Activated T-cell treated with anti-CD3 and anti-CD28 coated beads for 1 hour (primary cell): ENCODE results near the gene IGF1R.

ENCODE experiments used
- DNase-seq: peaks from one replicate; pipeline ENCODE4 v3.0.0-alpha.2; 2020; ENCODE audit warnings: low read depth

Gene IGF1R

DNA sequence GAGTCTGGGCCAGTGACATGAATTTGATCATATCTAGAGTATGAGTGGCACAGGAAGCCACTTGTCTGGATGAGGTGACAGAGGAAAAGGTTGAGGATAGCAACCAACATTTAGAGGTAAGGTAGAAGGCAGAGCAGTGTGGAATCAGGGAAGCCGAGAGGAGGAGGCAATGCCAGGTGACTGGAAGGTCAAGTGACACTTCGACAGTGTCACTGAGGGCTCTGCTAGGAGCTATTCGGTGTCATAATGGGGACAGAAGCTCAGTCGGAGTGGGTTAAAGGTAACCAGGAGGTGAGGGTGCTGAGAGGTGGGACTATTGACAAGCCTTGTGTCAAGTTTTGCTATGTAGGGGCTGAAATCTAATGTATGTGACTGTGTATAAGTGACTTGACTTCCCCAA is 56.7 kb downstream of the IGF1R start:
- DNase-seq, result no peak

DNA sequence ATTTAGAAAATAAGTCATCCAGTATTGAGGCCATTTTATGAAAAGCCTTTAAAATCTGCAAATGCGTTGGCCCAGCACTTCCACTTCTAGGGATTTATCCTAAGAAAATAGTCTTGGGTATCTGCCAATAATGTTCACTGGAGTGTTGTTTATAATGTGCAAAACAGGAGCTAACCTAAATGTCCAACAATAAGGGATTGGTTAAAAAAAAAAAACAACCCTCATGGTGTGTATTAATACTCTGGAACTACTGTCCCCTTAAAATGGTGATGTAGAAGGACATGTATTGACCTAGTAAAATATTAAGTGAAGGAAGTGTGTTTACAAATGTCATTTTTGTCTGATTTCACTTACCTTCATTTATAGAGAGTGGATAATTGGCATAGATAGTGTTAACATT is 58.0 kb downstream of the IGF1R start:
- DNase-seq, result no peak

GRCh38 chr15:98706986-98707385 is 58.6 kb downstream of the IGF1R start:
- no peak for DNase-seq

- DNase-seq, result no peak
Measured at GRCh38 chr15:98708037-98708590, 59.8 kb downstream of the IGF1R start.

DNA sequence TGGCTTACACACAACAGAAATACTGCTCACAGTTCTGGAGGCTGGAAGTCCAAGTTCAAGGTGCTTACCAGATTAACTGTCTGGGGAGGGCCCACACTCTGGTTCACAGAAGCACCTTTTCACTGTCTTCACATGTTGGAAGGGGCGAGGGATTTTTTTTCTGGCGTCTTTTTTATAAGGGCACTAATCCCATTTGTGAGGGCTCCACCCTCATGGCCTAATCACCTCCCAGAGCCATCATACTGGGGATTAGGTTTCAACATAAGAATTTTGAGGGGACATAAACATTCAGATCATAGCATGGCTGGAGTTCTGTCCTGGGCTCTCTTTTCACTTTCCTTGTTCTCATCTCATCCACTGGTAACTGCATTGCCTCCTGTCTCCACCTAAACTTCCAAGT is 63.5 kb downstream of the IGF1R start:
- DNase-seq, result no peak

GRCh38 chr15:98712845-98713584 is 64.7 kb downstream of the IGF1R start:
- no peak for DNase-seq

GRCh38 chr15:98713585-98714001 is 65.3 kb downstream of the IGF1R start:
- no peak for DNase-seq

- DNase-seq, result no peak
Measured at GRCh38 chr15:98714922-98715321, 66.6 kb downstream of the IGF1R start.

DNA sequence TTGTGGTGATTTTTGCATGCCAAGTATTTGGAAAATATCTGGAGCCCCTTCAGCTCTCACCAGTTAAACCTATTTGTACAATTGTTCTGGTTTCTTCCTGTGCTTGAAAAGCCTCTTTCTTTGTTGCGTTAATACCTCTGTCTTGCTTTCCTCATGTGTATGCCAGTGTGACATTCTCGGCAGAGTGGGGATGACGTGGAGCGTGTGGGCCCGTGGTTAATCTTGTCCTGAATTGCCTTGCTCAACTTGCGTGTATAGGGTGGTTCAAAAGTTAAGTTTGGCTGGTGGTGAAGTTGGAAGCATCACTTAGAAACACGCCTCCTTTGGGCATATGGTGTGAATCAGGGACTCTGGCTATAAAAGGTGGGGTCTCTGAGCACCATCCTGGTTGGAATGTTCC is 67.1 kb downstream of the IGF1R start:
- no peak for DNase-seq

DNA sequence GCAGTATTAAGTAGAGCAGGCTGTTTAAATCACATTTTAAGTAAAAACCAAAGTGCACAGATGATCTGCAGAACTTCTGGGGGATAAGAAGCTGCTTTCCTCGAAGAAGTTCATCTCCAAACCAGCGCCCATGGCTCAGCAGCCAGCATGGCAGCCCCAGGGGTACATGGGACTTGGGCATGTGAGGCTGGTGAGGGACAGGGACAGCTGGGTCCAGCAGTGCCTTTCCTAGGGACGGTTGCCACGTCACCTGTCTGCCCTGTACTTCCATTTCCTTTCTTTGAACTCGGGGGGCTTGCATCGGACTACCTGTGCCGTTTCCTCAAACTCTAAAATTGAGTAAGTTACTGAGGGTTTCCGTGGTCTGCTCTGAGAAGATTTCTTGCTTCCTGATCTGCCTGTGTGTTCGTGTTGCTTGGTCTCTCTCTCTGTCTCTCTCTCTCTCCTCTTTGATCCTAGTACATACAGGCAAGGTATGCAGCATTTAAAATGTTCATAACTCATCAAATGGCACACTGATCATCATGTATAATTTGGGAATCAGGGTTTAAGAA is 67.6 kb downstream of the IGF1R start:
- no peak for DNase-seq

- no peak for DNase-seq
Measured at GRCh38 chr15:98717371-98717770, 69.0 kb downstream of the IGF1R start.

- no peak for DNase-seq
Measured at GRCh38 chr15:98717942-98718341, 69.6 kb downstream of the IGF1R start.

DNA sequence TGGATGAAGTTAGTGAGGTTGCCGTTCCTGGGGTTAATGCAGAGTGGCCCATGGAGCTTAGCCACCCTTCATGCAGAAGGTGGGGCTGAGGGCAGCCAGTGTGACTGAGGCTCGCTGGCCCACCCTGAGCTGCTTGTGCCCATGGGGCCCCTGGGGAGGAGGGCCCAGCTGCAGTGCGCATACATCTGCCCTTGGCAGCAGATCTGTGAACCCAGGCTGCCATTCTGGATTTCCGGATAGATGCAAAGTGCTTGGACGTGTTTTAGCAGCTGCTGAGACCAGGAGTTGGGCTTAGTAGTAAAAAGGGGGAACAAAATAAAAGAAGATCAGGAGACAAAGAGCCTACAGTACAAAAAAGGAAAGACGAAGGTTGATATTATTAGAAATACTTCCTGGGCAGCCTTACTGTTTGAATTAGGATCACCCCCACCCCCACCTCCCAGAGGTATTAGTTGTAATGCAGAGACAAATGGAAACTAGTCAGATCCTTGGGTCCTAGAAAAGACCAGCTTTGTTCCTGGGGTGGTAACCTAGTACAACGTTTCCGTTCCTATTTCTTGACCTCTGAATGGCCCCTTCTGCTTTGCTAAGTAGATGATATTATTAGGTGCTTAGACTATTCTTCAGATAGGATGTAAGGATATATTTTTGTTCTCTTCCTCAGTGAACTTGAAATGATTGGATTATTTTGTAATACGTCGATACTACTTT is 70.2 kb downstream of the IGF1R start:
- DNase-seq, result no peak

- DNase-seq, result no peak
Measured at GRCh38 chr15:98719137-98719740, 70.9 kb downstream of the IGF1R start.

GRCh38 chr15:98720031-98720430 is 71.7 kb downstream of the IGF1R start:
- no peak for DNase-seq

- no peak for DNase-seq
Measured at GRCh38 chr15:98720577-98721565, 72.5 kb downstream of the IGF1R start.

GRCh38 chr15:98722209-98722608 is 73.9 kb downstream of the IGF1R start:
- DNase-seq, result no peak

- no peak for DNase-seq
Measured at GRCh38 chr15:98722645-98723044, 74.3 kb downstream of the IGF1R start.

- DNase-seq, result no peak
Measured at GRCh38 chr15:98723195-98723594, 74.9 kb downstream of the IGF1R start.

GRCh38 chr15:98724048-98724447 is 75.7 kb downstream of the IGF1R start:
- no peak for DNase-seq

DNA sequence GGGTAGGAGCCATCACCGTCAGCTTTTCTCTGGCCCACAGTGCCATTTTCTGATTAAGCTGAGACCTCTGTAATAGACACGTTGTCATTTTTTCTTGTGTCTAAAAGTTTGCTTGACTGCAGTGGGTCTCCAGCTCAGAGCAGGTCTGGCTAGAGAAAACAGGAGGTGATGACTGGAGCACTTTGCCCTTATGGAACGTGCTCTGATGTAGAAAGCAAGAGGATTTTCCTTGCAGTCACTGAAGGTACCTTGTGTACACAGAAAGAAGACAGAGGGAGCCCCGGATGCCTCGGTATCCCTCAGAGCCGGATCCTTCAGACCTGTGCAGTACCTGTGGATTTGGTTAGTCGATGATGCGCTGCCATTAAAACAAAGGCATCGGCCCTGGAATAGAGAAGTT is 76.2 kb downstream of the IGF1R start:
- DNase-seq, result no peak
